HFFc6 (cell line): Measurements from ENCODE around the gene TCF25. TPM values are rescaled to one million over a fixed set of nuclear protein-coding genes. Genes with fewer than 3 reads are reported as not detected.

ENCODE experiments used
- DNase-seq: peaks from one replicate; pipeline ENCODE4 v3.0.0-alpha.2; 2018
- H3K27ac Mint-ChIP-seq: 2 replicates; pipeline ENCODE4 v1.8.0; 2020; ENCODE audit warnings: mild to moderate bottlenecking, mixed read lengths
- H3K27me3 Mint-ChIP-seq: 2 replicates; pipeline ENCODE4 v1.8.0; 2021; ENCODE audit warnings: mild to moderate bottlenecking, moderate library complexity, mixed read lengths; ENCODE audit not compliant: insufficient read depth
- H3K36me3 Mint-ChIP-seq: 2 replicates; pipeline ENCODE4 v1.8.0; 2021; ENCODE audit warnings: low read depth, mixed read lengths
- H3K4me1 Mint-ChIP-seq: 2 replicates; pipeline ENCODE4 v1.8.0; 2020; ENCODE audit warnings: low read depth, mixed read lengths
- H3K4me3 Mint-ChIP-seq: 2 replicates; pipeline ENCODE4 v1.8.0; 2020; ENCODE audit warnings: mild to moderate bottlenecking, moderate library complexity, mixed read lengths
- H3K9me3 Mint-ChIP-seq: 2 replicates; pipeline ENCODE4 v1.8.0; 2020; ENCODE audit warnings: mild to moderate bottlenecking, mixed read lengths
- total RNA-seq, 6 experiments: library from RNA; stranded (reverse); fragmentation: NEBNext Ultra II Directional; extraction: Animal tissue kit (Norgen Biotek cat#: 25700); gene quantifications; 2 replicates in 1 of 6; 3 replicates in 5 of 6; pipeline ENCODE4 v1.2.3, GENCODE V29; 2021
- TF ChIP-seq, protein P1 (sequence below): fragments of 200-600 bp; sonication (generic); IDR thresholded peaks from 2 replicates; pipeline ENCODE4 v1.5.0; 2021; ENCODE audit warnings: antibody characterized with exemption, mild to moderate bottlenecking

TCF25 gene
- total RNA-seq, 6 experiments from 2014 or later, result 157 to 202 (median 170) TPM

DNA sequence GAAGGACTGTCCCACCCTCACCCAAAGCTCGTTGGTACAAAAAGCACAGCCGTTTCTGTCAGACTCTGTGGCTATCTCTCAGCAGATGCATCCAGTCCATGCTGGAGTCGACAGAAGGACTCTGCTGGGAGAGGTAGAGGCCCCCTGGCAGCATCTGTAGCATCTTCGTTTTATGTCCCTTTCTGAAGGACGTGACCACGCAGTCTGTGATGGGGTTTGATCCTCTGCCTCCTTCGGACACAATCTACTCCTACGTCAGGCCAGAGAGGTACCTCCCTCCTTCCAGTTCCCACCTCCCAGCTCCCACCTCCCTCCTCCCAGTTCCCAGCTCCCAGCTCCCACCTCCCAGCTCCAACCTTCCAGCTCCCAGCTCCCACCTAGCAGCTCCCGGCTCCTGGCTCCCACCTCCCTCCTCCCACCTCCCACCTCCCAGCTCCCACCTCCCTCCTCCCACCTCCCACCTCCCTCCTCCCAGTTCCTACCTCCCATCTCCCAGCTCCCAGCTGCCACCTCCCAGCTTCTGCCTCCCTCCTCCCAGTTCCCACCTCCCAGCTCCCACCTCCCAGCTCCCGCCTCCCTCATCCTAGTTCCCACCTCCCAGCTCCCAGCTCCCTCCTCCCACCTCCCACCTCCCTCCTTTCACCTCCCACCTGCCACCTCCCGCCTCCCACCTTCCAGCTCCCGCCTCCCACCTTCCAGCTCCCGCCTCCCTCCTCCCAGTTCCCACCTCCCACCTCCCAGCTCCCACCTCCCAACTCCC lies 33.8 kb downstream of the TCF25 start:
- no peak overlapping the region for H3K27ac Mint-ChIP-seq
- TF ChIP-seq, protein P1, sequence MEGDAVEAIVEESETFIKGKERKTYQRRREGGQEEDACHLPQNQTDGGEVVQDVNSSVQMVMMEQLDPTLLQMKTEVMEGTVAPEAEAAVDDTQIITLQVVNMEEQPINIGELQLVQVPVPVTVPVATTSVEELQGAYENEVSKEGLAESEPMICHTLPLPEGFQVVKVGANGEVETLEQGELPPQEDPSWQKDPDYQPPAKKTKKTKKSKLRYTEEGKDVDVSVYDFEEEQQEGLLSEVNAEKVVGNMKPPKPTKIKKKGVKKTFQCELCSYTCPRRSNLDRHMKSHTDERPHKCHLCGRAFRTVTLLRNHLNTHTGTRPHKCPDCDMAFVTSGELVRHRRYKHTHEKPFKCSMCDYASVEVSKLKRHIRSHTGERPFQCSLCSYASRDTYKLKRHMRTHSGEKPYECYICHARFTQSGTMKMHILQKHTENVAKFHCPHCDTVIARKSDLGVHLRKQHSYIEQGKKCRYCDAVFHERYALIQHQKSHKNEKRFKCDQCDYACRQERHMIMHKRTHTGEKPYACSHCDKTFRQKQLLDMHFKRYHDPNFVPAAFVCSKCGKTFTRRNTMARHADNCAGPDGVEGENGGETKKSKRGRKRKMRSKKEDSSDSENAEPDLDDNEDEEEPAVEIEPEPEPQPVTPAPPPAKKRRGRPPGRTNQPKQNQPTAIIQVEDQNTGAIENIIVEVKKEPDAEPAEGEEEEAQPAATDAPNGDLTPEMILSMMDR, result no peak

DNA sequence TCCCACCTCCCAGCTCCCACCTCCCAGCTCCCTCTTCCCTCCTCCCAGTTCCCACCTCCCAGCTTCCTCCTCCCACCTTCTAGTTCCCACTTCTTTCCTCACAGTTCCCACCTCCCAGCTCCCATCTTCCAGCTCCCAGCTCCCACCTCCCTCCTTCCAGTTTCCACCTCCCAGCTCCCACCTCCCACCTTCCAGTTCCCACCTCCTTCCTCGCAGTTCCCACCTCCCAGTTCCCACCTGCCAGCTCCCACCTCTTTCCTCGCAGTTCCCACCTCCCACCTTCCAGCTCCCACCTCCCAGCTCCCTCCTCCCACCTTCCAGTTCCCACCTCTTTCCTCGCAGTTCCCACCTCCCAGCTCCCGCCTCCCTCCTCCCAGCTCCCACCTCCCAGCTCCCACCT lies 34.8 kb downstream of the TCF25 start:
- TF ChIP-seq, protein P1, result no peak
- DNase-seq, result no peak
- Mint-ChIP-seq H3K4me1 (no peaks in the 10 kb centered on the region), H3K9me3 (peaks cover 7% of the 10 kb centered on the region; the same call in 1 of the 2 replicates), H3K27me3 (peaks cover 2% of the 10 kb centered on the region), H3K4me3 (no peak overlapping the region), H3K36me3 (peaks cover 29% of the 10 kb centered on the region), H3K27ac (no peak overlapping the region)

More for the DNA sequence above, 33.8 kb downstream of the TCF25 start:
- H3K4me1 Mint-ChIP-seq, result no peaks in the 10 kb centered on the region
- H3K9me3 Mint-ChIP-seq, result peaks cover 7% of the 10 kb centered on the region; the same call in 1 of the 2 replicates
- no peak for DNase-seq
- no peak overlapping the region for H3K4me3 Mint-ChIP-seq
- H3K27me3 Mint-ChIP-seq, result peaks cover 3% of the 10 kb centered on the region
- H3K36me3 Mint-ChIP-seq, result peaks cover 25% of the 10 kb centered on the region

DNA sequence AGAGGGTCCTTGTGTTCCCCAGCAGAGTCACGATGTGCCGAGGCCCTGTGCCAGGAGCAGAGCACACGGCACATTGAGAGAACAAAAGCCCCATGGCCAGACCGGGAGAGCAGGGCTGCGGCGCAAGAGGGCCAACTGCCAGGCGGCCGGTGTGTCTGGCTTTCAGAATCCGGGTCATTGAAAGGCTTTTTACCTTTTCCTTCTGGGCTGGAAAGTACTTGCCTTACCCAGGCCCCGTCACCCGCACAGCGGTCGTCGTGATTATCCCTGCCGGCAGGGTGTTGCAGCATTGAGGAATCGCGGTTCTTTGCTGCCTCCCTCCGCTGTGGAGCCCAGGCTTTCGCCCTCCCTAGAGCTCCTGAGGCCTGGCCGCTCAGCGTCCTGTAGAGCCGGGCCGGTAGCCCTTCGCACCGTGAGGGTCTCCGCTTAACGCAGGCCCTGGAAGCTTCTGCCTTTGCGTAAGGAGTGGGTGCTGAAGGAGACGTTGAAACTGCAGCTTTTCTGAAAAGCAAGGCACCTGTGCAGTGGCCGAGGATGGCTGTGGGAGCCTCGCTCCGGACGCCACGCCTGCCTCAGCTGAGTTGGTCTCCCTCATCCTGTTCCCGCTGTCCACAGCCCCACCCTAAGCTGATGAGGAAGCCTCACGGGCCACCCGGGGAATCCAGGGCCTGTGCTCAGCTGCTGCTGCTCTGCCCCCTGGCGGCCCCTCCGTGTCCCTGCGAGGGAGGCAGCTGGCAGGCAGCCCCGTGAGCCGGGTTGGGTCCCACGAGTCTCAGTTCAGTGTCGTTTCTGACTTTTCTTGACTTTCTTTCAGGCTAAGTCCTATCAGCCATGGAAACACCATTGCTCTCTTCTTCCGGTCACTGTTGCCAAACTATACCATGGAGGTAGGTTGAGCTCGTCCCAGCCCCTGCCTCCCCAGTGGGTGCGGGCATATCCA lies 36.7 kb downstream of the TCF25 start:
- Mint-ChIP-seq H3K27ac (no peak overlapping the region), H3K4me1 (no peaks in the 10 kb centered on the region), H3K9me3 (peaks cover 7% of the 10 kb centered on the region; the same call in 1 of the 2 replicates), H3K4me3 (no peak overlapping the region), H3K36me3 (peaks cover 36% of the 10 kb centered on the region), H3K27me3 (peaks cover 2% of the 10 kb centered on the region)
- TF ChIP-seq, protein P1, result peak; percentile 91
- peak; percentile 43 for DNase-seq

DNA sequence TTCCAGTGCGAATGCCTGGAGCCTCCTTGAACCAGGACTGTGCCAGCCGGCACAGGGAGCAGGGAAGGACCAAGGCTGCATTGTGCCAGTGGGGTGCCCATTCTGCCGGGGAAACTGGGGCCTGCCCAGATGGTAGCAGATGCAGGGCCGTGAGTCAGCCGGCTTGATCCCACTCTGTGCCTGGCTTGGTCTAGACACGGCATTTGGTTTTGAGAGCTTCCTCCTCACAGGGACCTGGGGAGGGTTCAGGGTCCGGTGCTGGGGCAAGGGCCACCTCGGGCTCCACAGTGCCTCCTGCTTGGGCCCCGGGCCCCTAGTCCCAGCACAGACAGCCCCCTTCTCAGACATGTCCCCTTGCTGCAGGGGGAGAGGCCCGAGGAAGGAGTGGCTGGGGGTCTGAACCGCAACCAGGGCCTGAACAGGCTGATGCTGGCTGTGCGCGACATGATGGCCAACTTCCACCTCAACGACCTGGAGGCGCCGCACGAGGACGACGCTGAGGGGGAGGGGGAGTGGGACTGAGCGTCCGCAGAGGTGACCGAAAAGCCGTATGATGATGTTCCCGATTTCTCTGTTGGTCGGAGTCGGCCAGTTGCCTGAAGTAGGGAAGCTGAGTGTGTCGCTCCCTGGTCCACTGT lies 37.4 kb downstream of the TCF25 start:
- DNase-seq, result no peak
- H3K36me3 Mint-ChIP-seq, result peaks cover 29% of the 10 kb centered on the region
- H3K4me3 Mint-ChIP-seq, result no peak overlapping the region
- H3K9me3 Mint-ChIP-seq, result peaks cover 7% of the 10 kb centered on the region; the same call in 1 of the 2 replicates
- H3K27ac Mint-ChIP-seq, result no peak overlapping the region
- H3K27me3 Mint-ChIP-seq, result peaks cover 2% of the 10 kb centered on the region
- TF ChIP-seq, protein P1, result no peak
- no peaks in the 10 kb centered on the region for H3K4me1 Mint-ChIP-seq

DNA sequence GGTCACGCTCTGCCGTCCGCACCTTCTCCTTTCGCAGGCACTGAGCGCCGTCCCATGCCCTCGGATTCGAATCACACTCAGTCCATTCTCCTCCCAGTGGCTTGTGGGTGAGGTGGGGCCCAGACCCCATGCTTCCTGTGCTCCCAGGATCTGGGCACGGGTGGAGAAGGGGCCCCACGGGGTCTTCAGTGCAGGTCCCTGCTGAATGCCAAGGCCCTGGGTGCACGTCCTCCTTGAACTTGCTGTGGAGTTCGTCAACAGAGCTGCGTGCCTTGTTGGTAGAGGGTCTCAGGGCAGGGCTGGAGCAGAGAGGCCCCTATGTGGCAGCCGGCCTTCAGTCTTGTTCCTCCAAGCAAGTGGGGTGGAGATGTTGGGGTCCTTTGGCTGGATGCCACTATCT lies 38.0 kb downstream of the TCF25 start:
- TF ChIP-seq, protein P1, result no peak

More for the DNA sequence above, 38.0 kb downstream of the TCF25 start:
- peaks cover 23% of the 10 kb centered on the region for H3K36me3 Mint-ChIP-seq
- peaks cover 7% of the 10 kb centered on the region; the same call in 1 of the 2 replicates for H3K9me3 Mint-ChIP-seq
- DNase-seq, result no peak
- H3K4me1 Mint-ChIP-seq, result no peaks in the 10 kb centered on the region
- no peak overlapping the region for H3K4me3 Mint-ChIP-seq
- H3K27me3 Mint-ChIP-seq, result peaks cover 2% of the 10 kb centered on the region
- H3K27ac Mint-ChIP-seq, result no peak overlapping the region
